C4-2B (cell line): ENCODE measurements around the gene AGPAT3.

ENCODE experiments used
- ZFX ChIP-seq: fragments of 450-650 bp; IDR thresholded peaks from 2 replicates; pipeline ENCODE4 v1.6.1; 2017
- TF ChIP-seq, protein P1 (sequence below): fragments of 450-650 bp; conservative IDR thresholded peaks from 2 replicates; pipeline ENCODE4 v1.5.1; 2017; ENCODE audit warnings: mild to moderate bottlenecking

DNA sequence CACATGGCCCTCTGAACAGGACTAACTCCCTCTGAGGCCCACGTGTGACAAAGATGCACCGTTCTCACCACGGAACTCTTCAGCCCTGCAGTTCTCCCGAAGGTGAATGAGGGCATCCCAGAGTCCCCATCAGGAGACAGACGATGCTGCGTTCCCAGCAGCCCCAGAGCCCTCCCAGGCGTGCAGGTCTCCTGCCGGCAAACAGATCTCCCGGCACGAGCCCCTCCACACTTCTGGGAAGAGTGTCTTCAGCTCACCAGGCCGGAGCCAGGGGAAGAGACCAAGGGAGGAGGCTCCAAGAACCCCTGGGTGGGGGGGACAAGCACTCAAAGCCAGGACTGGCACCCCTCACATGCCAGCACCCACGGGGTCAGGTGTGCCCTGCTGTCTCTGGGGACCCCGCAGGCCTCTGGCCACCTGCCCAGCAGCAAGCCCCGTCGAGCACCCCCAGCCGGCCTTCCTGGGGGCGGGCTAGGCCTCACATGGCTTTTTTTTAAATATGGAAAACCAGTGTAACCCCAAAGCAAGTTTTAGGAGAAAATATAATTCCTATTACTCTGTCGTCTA is 102.0 kb downstream of the AGPAT3 start:
- TF ChIP-seq, protein P1, sequence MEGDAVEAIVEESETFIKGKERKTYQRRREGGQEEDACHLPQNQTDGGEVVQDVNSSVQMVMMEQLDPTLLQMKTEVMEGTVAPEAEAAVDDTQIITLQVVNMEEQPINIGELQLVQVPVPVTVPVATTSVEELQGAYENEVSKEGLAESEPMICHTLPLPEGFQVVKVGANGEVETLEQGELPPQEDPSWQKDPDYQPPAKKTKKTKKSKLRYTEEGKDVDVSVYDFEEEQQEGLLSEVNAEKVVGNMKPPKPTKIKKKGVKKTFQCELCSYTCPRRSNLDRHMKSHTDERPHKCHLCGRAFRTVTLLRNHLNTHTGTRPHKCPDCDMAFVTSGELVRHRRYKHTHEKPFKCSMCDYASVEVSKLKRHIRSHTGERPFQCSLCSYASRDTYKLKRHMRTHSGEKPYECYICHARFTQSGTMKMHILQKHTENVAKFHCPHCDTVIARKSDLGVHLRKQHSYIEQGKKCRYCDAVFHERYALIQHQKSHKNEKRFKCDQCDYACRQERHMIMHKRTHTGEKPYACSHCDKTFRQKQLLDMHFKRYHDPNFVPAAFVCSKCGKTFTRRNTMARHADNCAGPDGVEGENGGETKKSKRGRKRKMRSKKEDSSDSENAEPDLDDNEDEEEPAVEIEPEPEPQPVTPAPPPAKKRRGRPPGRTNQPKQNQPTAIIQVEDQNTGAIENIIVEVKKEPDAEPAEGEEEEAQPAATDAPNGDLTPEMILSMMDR = no peak
- TF ChIP-seq ZFX = no peak
